CD4-positive, alpha-beta T cell treated with Interleukin-6 at 100 ng/mL for 8 hours (primary cell): ENCODE data around the gene PEX6.
"Not testable (repeated sequence)": the region's sequence is repeated elsewhere in the genome, so short reads cannot be mapped to it uniquely, and the experiment has no call there.

Experiments
- DNase-seq: peaks from one replicate; pipeline ENCODE4 v3.0.0-alpha.2; 2020; ENCODE audit warnings: mixed read lengths, low spot score

PEX6 gene

GRCh38 chr6:42978839-42979522 is at the start of gene PEX6:
Gene PEX6 (minus strand): TSS chr6:42979181. CDS start chr6:42979150, 31 bp downstream.
- peak; percentile 93 for DNase-seq

GRCh38 chr6:43026365-43026764 is 47.4 kb upstream of the PEX6 start:
- no peak for DNase-seq

DNA sequence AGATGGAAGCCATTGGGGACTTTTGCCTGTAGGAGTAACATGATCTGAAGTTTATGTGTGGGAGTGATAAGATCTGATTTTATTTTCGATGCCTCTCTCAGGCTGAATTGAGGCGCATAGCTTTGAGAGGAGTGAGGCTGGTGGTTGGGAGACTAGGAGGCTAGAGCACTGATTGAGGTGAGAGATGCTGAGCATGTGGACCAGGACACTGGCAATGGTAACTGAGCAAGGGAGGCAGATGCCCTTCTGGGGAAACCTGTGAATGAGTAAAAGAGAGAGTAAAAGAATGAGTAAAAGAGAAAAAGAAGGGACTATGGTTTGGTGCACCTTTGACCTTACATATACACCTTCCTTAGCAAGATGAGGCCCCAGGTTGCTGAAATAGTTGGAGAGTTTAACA is 45.5 kb upstream of the PEX6 start:
- no peak for DNase-seq

DNA sequence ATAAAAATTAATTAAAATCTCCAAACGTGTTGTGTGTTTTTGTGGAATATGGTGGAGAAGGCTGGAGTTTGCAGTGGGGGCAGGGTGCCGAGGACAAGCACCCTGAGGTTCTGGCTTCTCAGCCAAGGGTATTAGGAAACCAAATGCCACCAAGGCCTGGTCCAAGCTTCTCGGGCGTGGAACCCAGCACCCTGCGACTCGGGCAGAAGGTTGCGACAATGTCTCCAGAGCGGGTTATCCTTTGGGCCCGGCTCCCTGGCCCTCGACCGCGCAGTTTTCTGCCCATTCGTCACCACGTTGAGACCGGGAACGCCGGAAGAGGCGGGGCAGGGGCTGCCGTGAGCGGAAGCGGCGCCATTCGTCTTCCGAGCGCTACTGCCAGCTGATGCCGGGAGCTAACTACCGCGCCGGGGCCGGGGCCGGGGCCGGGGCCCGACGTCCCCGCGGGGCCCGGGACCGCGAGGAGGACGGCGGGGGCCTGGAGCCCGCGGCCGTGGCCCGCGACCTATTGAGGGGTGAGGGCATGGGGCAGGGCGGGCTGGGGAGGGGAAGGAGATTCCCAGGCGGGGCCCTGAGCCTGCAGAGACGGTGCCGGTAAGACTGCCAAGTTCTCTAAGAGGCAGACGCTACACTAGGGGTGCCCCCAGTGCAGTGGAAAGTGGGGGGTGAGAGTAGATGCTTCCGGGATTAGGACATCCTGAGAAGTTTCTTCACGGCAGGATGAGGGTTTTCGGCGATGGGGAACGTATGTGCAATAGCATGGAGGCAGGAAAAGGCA is 42.5 kb upstream of the PEX6 start, which contains the start of gene RRP36:
RRP36 (plus strand) TSS at position 354 of the 778 bp plus-strand sequence; CDS start at position 386, 32 bp downstream.
- peak; percentile 63 for DNase-seq

DNA sequence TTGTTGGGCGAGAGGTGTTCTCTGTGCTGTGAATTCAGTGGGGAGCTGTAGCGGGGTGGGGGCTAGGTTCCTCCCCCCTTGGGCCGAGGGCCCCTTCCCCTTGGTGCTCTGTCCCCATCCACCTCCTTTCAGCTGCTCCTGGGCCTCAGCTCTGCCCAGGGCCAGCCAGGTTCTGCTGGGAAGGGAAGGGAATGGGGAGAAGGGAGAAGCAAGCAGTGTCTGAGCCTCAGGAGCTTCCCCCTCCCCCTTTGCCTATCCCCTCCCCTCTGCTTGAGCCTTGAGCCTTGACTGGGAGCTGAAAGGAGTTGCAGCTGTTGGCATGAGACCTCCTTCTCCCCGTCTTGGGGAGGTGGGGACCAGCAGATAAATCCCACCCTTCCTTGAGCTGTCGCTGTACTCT is 41.9 kb upstream of the PEX6 start:
- DNase-seq = no peak

GRCh38 chr6:43020052-43020705 is 41.2 kb upstream of the PEX6 start:
- DNase-seq = no peak

GRCh38 chr6:43019152-43019551 is 40.2 kb upstream of the PEX6 start:
- no peak for DNase-seq

- DNase-seq = no peak
Observed at GRCh38 chr6:43016943-43017334, 38.0 kb upstream of the PEX6 start.

DNA sequence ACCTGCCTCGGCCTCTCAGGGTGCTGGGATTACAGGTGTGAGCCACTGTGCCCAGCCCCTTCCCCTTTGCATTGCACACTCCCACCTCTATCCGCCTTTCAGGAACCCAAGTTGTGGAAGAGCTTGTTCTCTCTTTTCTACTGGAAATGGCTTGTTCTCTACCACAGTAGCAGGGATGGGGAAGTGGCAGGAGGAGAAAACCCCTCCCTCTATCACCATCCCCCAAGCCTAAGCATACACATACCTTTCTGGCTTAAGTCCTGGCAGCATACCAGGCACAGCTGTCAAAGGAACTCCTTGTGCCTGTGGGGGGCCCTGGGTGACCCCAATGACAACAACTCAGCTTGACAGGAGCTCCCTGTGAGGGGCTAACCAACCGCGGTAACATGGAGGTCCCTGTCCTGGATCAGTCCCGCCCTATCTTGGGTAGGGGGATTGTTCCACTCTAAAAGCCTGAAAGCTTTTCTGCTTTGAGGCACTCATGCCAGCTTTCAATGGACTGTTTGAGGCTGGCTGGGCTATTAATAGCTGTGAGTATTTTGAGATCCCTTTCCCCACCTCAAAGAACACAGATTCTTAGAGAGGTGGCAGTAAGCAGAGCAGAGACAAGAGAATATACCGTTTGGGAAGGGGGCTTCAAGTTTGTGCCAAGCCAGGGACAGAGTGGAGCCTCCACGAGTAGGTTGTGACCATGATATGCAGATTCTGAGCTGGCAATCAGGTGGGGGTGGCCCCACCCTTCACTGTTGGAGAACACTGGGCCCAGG is 37.4 kb upstream of the PEX6 start:
- DNase-seq = no peak

GRCh38 chr6:43014434-43014909 is 35.5 kb upstream of the PEX6 start:
- no peak for DNase-seq

DNA sequence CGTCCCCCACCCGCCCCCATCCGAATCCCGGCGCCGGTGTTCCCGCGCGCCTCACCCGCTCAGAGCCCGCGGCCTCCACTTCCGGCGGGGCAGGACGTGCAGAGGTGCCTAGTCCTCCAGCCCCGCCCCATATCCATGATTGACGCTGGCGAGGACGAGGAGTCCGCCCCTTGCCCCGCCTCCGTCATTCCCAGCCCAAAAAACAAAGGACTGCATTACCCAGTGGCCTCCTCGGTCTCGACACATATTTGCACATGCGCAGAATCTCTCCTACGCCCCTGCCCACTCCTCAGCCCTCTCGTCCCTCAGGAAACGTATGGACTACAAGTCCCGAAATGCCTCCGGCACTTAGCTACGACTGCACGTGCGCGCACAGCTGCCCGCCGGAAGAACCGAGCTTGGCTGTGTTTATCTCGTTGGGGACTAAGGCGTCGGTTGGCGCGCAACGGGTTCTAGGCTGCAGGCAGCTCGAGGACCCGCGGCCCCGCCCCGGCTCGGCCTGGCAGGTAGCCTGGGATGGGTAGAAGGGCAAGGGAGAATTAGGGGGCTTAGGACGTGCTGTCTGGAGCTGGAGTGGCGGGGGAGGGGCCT is 35.0 kb upstream of the PEX6 start, which contains the start of the genes KLHDC3 and MEA1:
KLHDC3 (plus strand) TSS at position 407 of the 591 bp plus-strand sequence. CDS start 2,944 bp downstream, outside the sequence.
MEA1 (minus strand) TSS at position 104 of the 591 bp plus-strand sequence. CDS start 133 bp downstream, outside the sequence.
- peak; percentile 100 for DNase-seq

DNA sequence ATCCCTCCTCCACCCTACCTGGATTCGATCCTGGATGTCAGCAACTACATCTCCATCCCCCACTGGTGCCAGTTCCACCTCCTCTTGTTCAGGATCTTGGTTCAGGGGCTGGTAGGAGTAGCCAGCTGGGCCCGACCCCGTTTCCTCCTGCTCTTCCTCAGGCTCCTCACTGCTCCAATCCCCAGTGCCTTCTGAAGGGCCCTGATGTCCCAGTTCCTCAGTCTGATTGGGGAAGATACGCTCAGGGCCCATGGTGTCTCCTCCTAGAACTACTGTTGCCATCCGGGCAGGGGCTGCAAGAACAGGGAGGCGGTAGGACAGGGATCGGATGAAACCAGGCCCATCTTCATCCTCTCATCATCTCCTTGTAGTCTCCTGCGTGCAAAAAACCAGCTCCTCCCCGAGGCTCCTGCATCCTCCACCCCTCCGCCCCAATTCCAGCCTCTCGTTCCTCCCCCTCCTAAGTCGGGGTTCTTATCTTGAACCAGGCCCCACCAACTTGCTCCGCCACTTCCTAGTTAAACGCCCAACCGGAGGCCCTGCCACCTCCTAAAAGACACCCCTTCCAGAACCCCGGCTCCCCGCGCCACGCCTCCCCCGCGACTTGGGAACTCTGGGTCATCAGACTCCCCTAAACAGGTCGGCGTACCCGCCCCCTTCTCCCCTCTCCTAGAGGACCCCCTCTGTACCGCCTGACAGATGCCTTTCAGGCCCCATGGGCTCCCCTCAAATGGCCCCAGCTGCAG is 34.3 kb upstream of the PEX6 start:
- no peak for DNase-seq

DNA sequence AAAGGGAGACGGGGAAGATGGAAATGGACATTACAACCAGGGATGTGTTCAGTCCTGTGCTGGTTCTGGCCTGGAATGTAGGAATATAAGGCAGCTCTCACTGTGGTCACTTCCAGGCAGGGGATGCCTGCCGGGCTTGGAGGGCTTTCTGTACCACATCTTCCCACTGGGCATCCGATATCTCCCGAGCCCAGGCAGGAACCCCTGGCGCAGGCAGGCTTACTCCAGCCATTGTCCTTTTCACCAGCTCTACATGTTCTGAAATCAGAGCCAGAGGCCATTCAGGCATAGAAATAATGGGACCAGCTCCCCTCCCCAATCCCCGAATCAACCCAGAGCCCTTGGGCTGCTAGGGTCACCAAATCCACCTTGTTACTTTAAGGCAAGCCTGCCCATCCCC is 33.4 kb upstream of the PEX6 start:
- no peak for DNase-seq

- DNase-seq = no peak
Observed at GRCh38 chr6:43011207-43011606, 32.2 kb upstream of the PEX6 start.

GRCh38 chr6:43009124-43009523 is 30.1 kb upstream of the PEX6 start:
- DNase-seq = no peak

DNA sequence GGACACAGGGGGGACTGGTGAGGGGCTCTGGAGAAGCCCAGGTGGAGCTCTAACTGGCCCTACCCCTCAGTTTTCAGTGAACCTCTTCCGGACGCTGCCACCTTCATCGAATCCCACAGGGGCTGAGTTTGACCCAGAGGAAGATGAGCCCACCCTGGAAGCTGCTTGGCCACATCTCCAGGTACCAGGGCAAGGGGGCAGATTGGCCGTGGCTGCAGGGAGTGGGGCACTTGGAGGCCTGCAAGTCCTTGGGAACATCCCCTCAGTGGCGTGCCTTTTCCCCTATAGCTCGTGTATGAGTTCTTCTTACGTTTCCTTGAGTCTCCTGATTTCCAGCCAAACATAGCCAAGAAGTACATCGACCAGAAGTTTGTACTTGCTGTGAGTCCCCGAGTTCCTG is 28.1 kb upstream of the PEX6 start:
- DNase-seq = no peak

GRCh38 chr6:43006251-43006650 is 27.3 kb upstream of the PEX6 start:
- DNase-seq = no peak

- DNase-seq = no peak
Observed at GRCh38 chr6:43005844-43006243, 26.9 kb upstream of the PEX6 start.

DNA sequence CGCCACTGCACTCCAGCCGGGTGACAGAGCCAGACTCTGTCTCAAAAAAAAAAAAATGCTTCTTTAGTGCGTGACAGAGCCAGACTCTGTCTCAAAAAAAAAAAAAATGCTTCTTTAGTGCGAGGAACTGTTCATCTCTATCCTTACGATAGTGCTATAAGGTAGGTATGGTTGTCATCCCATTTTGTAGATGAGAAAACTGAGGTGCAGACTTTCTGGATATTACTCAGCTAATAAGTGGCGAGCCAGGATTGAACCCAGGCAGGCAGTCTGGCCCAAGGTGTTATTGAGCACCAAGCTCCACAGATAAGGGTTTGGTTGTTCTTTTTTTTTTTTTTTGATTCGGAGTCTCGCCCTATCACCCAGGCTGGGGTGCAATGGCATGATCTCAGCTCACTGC is 22.9 kb upstream of the PEX6 start:
- DNase-seq = no peak

DNA sequence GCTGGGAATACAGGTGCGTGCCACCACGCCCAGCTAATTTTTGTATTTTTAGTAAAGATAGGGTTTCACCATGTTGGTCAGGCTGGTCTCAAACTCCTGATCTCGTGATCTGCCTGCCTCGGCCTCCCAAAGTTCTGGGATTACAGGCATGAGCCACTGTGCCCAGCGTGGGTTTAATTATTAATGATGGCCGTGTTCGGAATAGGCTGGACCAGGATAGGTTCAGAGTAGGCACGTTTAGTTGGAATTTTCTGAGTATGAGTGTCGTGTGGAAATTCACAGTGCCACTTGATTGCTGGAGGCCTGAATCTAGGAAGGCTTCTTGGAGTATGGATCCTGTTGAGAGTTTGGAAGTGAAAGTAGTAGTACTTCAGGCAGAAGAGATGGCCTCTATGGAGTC is 19.2 kb upstream of the PEX6 start:
- not testable (repeated sequence) for DNase-seq

DNA sequence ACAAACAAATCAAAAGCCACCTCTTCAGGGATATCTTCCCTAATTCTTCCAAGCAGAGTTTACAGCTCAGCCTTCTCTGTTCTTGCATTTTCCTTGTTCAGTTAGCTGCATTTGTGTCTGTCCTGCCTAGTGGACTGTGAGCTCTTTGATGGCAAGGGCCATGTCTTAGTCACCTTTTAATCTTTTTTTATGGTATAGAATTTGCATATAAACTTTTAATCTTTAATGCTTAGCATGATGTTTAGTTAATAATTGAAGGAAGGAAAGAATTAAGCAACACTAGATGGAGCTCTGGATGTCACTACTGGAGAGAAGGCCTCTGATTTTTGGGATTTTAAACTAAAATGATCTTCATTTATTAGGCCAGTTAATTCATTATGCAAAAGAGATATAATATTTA is 17.5 kb upstream of the PEX6 start:
- no peak for DNase-seq
